Lung (tissue), 4 donors: Measurements from ENCODE around the gene OR6J1. TPM values are rescaled to one million over a fixed set of nuclear protein-coding genes. Genes with fewer than 3 reads are reported as not detected.

Experiments
- polyA plus RNA-seq, 2 donors: library from polyadenylated mRNA; stranded (reverse); fragments of 200-250 nt; gene quantifications; one replicate each; pipeline ENCODE4 v1.2.1, GENCODE V29; 2013
- total RNA-seq, 2 donors: library from RNA; depleted of rRNA in 1 of 2; stranded (reverse); fragments of >200 nt in 1 of 2; gene quantifications; one replicate each; pipeline ENCODE4 v1.2.1, GENCODE V29; 2014 to 2021
- donor health status: Bipolar disorder and iron deficiency.
- donor health status: healthy.
- donor health status: DM: yes; HTN: yes; CAD: no.

The OR6J1 gene
- total and polyA plus RNA-seq, 4 donors = 0.11 TPM; not detected in 3

Other genes with a start within 250 kb of the OR6J1 start
- 100 to 1,000 TPM; 164 to 187 TPM for gene DAD1, start 55.1 kb downstream of the OR6J1 start, total RNA-seq
- gene DAD1, start 55.1 kb downstream of the OR6J1 start, polyA plus RNA-seq = 100 to 1,000 TPM; 247 to 377 TPM
- gene ABHD4, start 46.1 kb downstream of the OR6J1 start, total RNA-seq = 10 to 100 TPM; 29.0 to 34.0 TPM
- gene ABHD4, start 46.1 kb downstream of the OR6J1 start, polyA plus RNA-seq = 10 to 100 TPM; 14.9 to 18.8 TPM
- 10 to 100 TPM; 95.8 to 99.8 TPM for gene OXA1L, start 122.3 kb upstream of the OR6J1 start, total RNA-seq
- 10 to 100 TPM; 81.3 to 98.6 TPM for gene OXA1L, start 122.3 kb upstream of the OR6J1 start, polyA plus RNA-seq
- gene SLC7A7, start 171.1 kb upstream of the OR6J1 start, total RNA-seq = 10 to 100 TPM; 28.0 to 65.2 TPM
- 100 to 1,000 TPM in 1 of 2 donors, 10 to 100 TPM in 1; 31.2 to 113 TPM for gene SLC7A7, start 171.1 kb upstream of the OR6J1 start, polyA plus RNA-seq
- gene MRPL52, start 185.5 kb upstream of the OR6J1 start, total RNA-seq = 100 to 1,000 TPM in 1 of 2 donors, 10 to 100 TPM in 1; 27.5 to 102 TPM
- gene MRPL52, start 185.5 kb upstream of the OR6J1 start, polyA plus RNA-seq = 100 to 1,000 TPM; 105 to 239 TPM
- 100 to 1,000 TPM; 121 to 162 TPM for gene MMP14, start 192.2 kb upstream of the OR6J1 start, total RNA-seq
- gene MMP14, start 192.2 kb upstream of the OR6J1 start, polyA plus RNA-seq = 100 to 1,000 TPM; 125 to 144 TPM
- 100 to 1,000 TPM in 1 of 2 donors, 10 to 100 TPM in 1; 55.2 to 148 TPM for gene LRP10, start 227.4 kb upstream of the OR6J1 start, total RNA-seq
- gene LRP10, start 227.4 kb upstream of the OR6J1 start, polyA plus RNA-seq = 100 to 1,000 TPM in 1 of 2 donors, 10 to 100 TPM in 1; 25.7 to 133 TPM
- gene REM2, start 238.9 kb upstream of the OR6J1 start, total RNA-seq = under 1 TPM in 1 of 2 donors, not detected in 1; 0.92 TPM
- gene REM2, start 238.9 kb upstream of the OR6J1 start, polyA plus RNA-seq = under 1 TPM; 0.88 to 0.98 TPM